ENCODE data around the gene EGFL7. TPM values are rescaled to one million over a fixed set of nuclear protein-coding genes. Genes with fewer than 3 reads are reported as not detected.
A peak's percentile ranks its signal among the peaks of the same experiment; 100 is the strongest.

The EGFL7 gene
- total and polyA plus RNA-seq, 2 of the 8 experiments (the other 6 are each of a cell fraction or from before 2014, with no cell fraction given) = 37.8 to 53.4 TPM

DNA sequence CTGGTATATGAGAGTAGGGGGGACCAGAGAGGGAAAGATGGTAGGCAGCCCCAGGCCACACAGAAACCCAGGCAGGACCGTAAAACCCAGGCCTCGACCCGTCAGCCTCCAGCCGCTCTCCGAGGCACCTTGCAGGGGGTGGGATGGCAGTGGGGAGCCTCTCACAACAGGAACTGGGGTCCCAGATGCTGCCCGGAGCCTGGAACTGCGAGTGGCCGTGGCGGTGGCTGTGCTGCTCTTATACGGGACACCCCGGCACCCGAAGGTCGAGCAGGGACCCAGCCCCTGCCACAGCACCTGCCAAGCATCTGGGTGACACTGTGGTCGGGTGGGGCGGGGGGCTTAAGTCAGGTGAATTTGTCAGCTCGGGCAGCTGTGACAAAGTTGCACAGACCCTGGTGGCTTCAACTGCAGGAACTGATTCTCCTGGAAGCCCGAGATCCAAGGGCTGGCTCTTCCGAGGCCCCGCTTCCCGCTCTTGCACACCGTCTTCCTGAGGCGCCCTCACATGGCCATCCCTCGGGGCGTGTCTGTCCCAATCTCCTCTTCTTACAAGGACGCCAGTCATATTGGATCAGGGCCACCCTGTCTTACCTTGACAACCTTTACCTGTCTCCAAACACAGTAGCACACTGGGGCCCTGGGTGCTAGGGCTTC, 47.6 kb upstream of the EGFL7 start (continued):
- TF ChIP-seq, protein P1, sequence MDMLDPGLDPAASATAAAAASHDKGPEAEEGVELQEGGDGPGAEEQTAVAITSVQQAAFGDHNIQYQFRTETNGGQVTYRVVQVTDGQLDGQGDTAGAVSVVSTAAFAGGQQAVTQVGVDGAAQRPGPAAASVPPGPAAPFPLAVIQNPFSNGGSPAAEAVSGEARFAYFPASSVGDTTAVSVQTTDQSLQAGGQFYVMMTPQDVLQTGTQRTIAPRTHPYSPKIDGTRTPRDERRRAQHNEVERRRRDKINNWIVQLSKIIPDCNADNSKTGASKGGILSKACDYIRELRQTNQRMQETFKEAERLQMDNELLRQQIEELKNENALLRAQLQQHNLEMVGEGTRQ (IDR thresholded peaks at IDR 0.05; ENCODE audit: low read length) = no peak
- TF ChIP-seq YY1 (IDR thresholded peaks at IDR 0.05; ENCODE audit: low read depth, low read length) (no peak), PHF8 (conservative IDR thresholded peaks at IDR 0.05; ENCODE audit: low read depth, low read length) (no peak), ASH2L (IDR thresholded peaks at IDR 0.05; ENCODE audit: low read length) (no peak), TBP (IDR thresholded peaks at IDR 0.05; ENCODE audit: low read depth, low read length) (peak; percentile 23; the same call in 1 of the 2 replicates), SP2 (IDR thresholded peaks at IDR 0.05; ENCODE audit: low read length) (no peak), KDM5A (IDR thresholded peaks at IDR 0.05; ENCODE audit: low read length) (no peak), RBBP5 (IDR thresholded peaks at IDR 0.05; ENCODE audit: borderline replicate concordance, low read depth, low read length) (no peak), SRF (IDR thresholded peaks at IDR 0.05; ENCODE audit: low read depth, low read length) (no peak), RXRA (IDR thresholded peaks at IDR 0.05; ENCODE audit: insufficient read depth, low read depth, low read length) (no peak), MAFK (IDR thresholded peaks at IDR 0.05; ENCODE audit: low read depth, low read length) (no peak), POU5F1 (IDR thresholded peaks at IDR 0.05; ENCODE audit: low read depth, low read length) (no peak), ZNF274 (IDR thresholded peaks at IDR 0.05; ENCODE audit: borderline replicate concordance, extremely low read depth, low read length) (no peak), SIRT6 (IDR thresholded peaks at IDR 0.05; ENCODE audit: low read length) (no peak), SAP30 (IDR thresholded peaks at IDR 0.05; ENCODE audit: insufficient read depth, insufficient replicate concordance, low read length) (no peak), FOSL1 (IDR thresholded peaks at IDR 0.05; ENCODE audit: insufficient read depth, low read depth, low read length) (no peak), EZH2 (IDR thresholded peaks at IDR 0.05; ENCODE audit: low read depth, low read length, severe bottlenecking) (no peak), RAD21 (IDR thresholded peaks at IDR 0.05 in 1 of 2, conservative IDR thresholded peaks at IDR 0.05 in 1 of 2; ENCODE audit: low read depth in 2 of 2, low read length in 2 of 2) (peak; percentile 41 to 60; a peak in 3 of 4 replicates), SP1 (IDR thresholded peaks at IDR 0.05; ENCODE audit: low read depth, low read length) (no peak), SIN3A (conservative IDR thresholded peaks at IDR 0.05 in 1 of 2, IDR thresholded peaks at IDR 0.05 in 1 of 2; ENCODE audit: low read depth in 1 of 2, low read length in 2 of 2) (no peak)
- TF ChIP-seq, protein P2, sequence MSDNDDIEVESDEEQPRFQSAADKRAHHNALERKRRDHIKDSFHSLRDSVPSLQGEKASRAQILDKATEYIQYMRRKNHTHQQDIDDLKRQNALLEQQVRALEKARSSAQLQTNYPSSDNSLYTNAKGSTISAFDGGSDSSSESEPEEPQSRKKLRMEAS (IDR thresholded peaks at IDR 0.05) = peak; percentile 84
- TF ChIP-seq, protein P3, sequence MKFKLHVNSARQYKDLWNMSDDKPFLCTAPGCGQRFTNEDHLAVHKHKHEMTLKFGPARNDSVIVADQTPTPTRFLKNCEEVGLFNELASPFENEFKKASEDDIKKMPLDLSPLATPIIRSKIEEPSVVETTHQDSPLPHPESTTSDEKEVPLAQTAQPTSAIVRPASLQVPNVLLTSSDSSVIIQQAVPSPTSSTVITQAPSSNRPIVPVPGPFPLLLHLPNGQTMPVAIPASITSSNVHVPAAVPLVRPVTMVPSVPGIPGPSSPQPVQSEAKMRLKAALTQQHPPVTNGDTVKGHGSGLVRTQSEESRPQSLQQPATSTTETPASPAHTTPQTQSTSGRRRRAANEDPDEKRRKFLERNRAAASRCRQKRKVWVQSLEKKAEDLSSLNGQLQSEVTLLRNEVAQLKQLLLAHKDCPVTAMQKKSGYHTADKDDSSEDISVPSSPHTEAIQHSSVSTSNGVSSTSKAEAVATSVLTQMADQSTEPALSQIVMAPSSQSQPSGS (IDR thresholded peaks at IDR 0.05; ENCODE audit: low read length) = no peak
